Ishikawa (cell line): ENCODE measurements around the gene FAM53B.

Source experiments
- CEBPB ChIP-seq: IDR thresholded peaks from 2 replicates; pipeline ENCODE4 v1.6.1; 2012
- CREB1 ChIP-seq: IDR thresholded peaks from 2 replicates; pipeline ENCODE4 v1.6.1; 2012; ENCODE audit warnings: low read depth
- EGR1 ChIP-seq: IDR thresholded peaks from 2 replicates; pipeline ENCODE4 v1.6.1; 2012
- EP300 ChIP-seq: IDR thresholded peaks from 2 replicates; pipeline ENCODE4 v1.6.1; 2012; ENCODE audit warnings: borderline replicate concordance
- FOXM1 ChIP-seq: IDR thresholded peaks from 2 replicates; pipeline ENCODE4 v1.6.1; 2012; ENCODE audit warnings: low read depth, borderline replicate concordance
- NFIC ChIP-seq: IDR thresholded peaks from 2 replicates; pipeline ENCODE4 v1.6.1; 2012
- RAD21 ChIP-seq: IDR thresholded peaks from 2 replicates; pipeline ENCODE4 v1.6.1; 2012; ENCODE audit warnings: low read depth
- REST ChIP-seq: IDR thresholded peaks from 2 replicates; pipeline ENCODE4 v1.6.1; 2012; ENCODE audit warnings: low read depth, mild to moderate bottlenecking
- TCF12 ChIP-seq: IDR thresholded peaks from 2 replicates; pipeline ENCODE4 v1.6.1; 2012; ENCODE audit warnings: low read depth
- TEAD4 ChIP-seq: IDR thresholded peaks from 2 replicates; pipeline ENCODE4 v1.6.1; 2012
- USF1 ChIP-seq: IDR thresholded peaks from 2 replicates; pipeline ENCODE4 v1.6.1; 2012
- YY1 ChIP-seq: IDR thresholded peaks from 2 replicates; pipeline ENCODE4 v1.6.1; 2012; ENCODE audit warnings: low read depth
- ZBTB7A ChIP-seq: IDR thresholded peaks from 2 replicates; pipeline ENCODE4 v1.6.1; 2012; ENCODE audit warnings: low read depth
- TF ChIP-seq, protein P1 (sequence below): IDR thresholded peaks from 2 replicates; pipeline ENCODE4 v1.6.1; 2012

The FAM53B gene

GRCh38 chr10:124570646-124571045, 173.5 kb downstream of the FAM53B start:
- TF ChIP-seq FOXM1: no peak
- no peak for TF ChIP-seq EP300
- TF ChIP-seq RAD21: no peak
- no peak for TF ChIP-seq EGR1
- TF ChIP-seq ZBTB7A: no peak
- TF ChIP-seq TEAD4: no peak
- TF ChIP-seq, protein P1, sequence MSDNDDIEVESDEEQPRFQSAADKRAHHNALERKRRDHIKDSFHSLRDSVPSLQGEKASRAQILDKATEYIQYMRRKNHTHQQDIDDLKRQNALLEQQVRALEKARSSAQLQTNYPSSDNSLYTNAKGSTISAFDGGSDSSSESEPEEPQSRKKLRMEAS: no peak
- no peak for TF ChIP-seq CEBPB
- no peak for TF ChIP-seq TCF12
- TF ChIP-seq USF1: no peak
- TF ChIP-seq NFIC: no peak
- no peak for TF ChIP-seq YY1
- TF ChIP-seq REST: no peak

GRCh38 chr10:124569623-124570470, 174.3 kb downstream of the FAM53B start:
- TF ChIP-seq FOXM1 (no peak), CREB1 (no peak), NFIC (no peak), REST (no peak), CEBPB (no peak), YY1 (no peak), RAD21 (no peak), USF1 (no peak), EGR1 (no peak), TCF12 (no peak)
